ENCODE measurements around the gene PI4KA.

DNA sequence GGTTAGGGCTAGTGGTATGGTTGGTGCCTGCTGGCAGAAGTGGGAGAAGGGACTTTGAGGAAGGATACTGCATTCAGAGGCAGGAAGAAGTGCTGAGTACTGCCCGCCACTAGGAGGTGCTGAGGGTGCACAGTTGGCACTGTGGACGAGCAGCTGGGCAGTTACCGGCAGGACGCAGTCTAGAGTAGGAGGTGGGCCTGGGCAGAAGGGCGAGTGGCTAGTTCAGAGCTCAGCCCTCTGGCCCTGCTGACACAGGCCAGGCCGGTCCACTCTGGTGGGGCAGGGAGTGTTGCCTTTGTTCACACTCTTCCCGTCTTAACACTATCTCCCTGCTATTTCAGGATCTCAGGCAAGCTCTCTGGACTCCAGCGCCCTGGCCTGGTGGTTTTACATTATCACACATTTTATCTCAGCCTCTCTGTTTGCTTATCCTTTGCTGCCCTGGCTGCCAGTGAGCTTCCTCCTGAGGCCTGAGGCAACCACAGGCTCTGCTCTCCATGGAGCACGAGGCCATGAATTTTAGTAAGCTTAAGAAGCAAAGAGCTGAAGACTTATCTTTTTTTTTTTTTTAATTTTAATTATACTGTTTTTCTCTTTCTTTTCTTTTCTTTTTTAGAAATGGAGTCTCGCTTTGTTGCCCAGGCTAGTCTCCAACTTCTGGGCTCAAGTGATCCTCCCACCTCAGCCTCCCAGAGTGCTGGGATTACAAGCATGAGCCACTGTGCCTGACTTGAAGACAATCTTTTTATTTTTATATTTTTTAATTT is 27.1 kb upstream of the PI4KA start:
- TF ChIP-seq POLR2AphosphoS5 (IDR thresholded peaks at IDR 0.05) (peak in 1 of 2 donors; percentile 72), POLR2A (IDR thresholded peaks at IDR 0.05; ENCODE audit: low read depth) (no peak)

All from esophagus muscularis mucosa (tissue), 2 donors.